ENCODE measurements around the gene HDHD3. TPM values are rescaled to one million over a fixed set of nuclear protein-coding genes. Genes with fewer than 3 reads are reported as not detected.
"Not testable (repeated sequence)": the region's sequence is repeated elsewhere in the genome, so short reads cannot be mapped to it uniquely, and the experiment has no call there.

Gene HDHD3
- total RNA-seq, 1 donor from 2014 or later = 8.8 TPM

- H3K36me3 ChIP-seq (ENCODE audit: insufficient read depth, low read length); H3K9me3 Mint-ChIP-seq (ENCODE audit: unreplicated experiment); FAIRE-seq; H2AFZ ChIP-seq (ENCODE audit: low read depth, low read length); H3K4me3 ChIP-seq (ENCODE audit: insufficient read depth, low read depth, low read length); H3K27me3 Mint-ChIP-seq (ENCODE audit: low read depth, unreplicated experiment); H4K20me1 ChIP-seq (ENCODE audit: insufficient read depth, low read length); H3K27ac ChIP-seq (ENCODE audit: low read depth, low read length); H3K4me3 Mint-ChIP-seq (ENCODE audit: unreplicated experiment); H3K9ac ChIP-seq (ENCODE audit: low read length); H3K27me3 ChIP-seq (ENCODE audit: insufficient read depth, low read length); H3K4me1 ChIP-seq (ENCODE audit: insufficient read depth, low read length); H3K9me3 ChIP-seq (ENCODE audit: insufficient read depth, low read depth, low read length); H3K4me1 Mint-ChIP-seq (ENCODE audit: low read depth, unreplicated experiment); H3K4me2 ChIP-seq (ENCODE audit: low read length); H3K36me3 Mint-ChIP-seq (ENCODE audit: low read depth, unreplicated experiment): not testable (repeated sequence)
- TF ChIP-seq CTCF (IDR thresholded peaks at IDR 0.05; ENCODE audit: insufficient read depth, low read depth, low read length) = peak; percentile 85
- H3K79me2 ChIP-seq (ENCODE audit: insufficient read depth, low read length) = peaks cover 28% of the 10 kb centered on the region
- peak overlapping the region; percentile 48 for H3K27ac Mint-ChIP-seq (ENCODE audit: unreplicated experiment)
- peak; percentile 46 for DNase-seq (ENCODE audit: low read depth)
Observed at GRCh38 chr9:113406873-113407511, 30.2 kb upstream of the HDHD3 start.

GRCh38 chr9:113406353-113406752 is 29.6 kb upstream of the HDHD3 start:
- H3K4me1 ChIP-seq (ENCODE audit: insufficient read depth, low read length); H3K36me3 ChIP-seq (ENCODE audit: insufficient read depth, low read length); FAIRE-seq; H3K4me2 ChIP-seq (ENCODE audit: low read length); H3K4me1 Mint-ChIP-seq (ENCODE audit: low read depth, unreplicated experiment); H3K27me3 Mint-ChIP-seq (ENCODE audit: low read depth, unreplicated experiment); H2AFZ ChIP-seq (ENCODE audit: low read depth, low read length); H3K9me3 ChIP-seq (ENCODE audit: insufficient read depth, low read depth, low read length); H3K27me3 ChIP-seq (ENCODE audit: insufficient read depth, low read length); H3K27ac Mint-ChIP-seq (ENCODE audit: unreplicated experiment); H3K27ac ChIP-seq (ENCODE audit: low read depth, low read length); H3K36me3 Mint-ChIP-seq (ENCODE audit: low read depth, unreplicated experiment); H4K20me1 ChIP-seq (ENCODE audit: insufficient read depth, low read length); H3K4me3 ChIP-seq (ENCODE audit: insufficient read depth, low read depth, low read length); H3K4me3 Mint-ChIP-seq (ENCODE audit: unreplicated experiment); DNase-seq (ENCODE audit: low read depth); H3K9me3 Mint-ChIP-seq (ENCODE audit: unreplicated experiment); H3K9ac ChIP-seq (ENCODE audit: low read length): not testable (repeated sequence)
- peaks cover 28% of the 10 kb centered on the region for H3K79me2 ChIP-seq (ENCODE audit: insufficient read depth, low read length)

GRCh38 chr9:113403646-113404045 is 26.9 kb upstream of the HDHD3 start:
- TF ChIP-seq EZH2 (IDR thresholded peaks at IDR 0.05; ENCODE audit: insufficient read depth, low read length) (no peak), CTCF (IDR thresholded peaks at IDR 0.05; ENCODE audit: insufficient read depth, low read depth, low read length) (no peak)
- DNase-seq (ENCODE audit: low read depth) = no peak
- H3K79me2 ChIP-seq (ENCODE audit: insufficient read depth, low read length) = peaks cover 23% of the 10 kb centered on the region
- no peak overlapping the region for H3K4me3 ChIP-seq (ENCODE audit: insufficient read depth, low read depth, low read length)
- H3K27ac ChIP-seq (ENCODE audit: low read depth, low read length) = no peak overlapping the region
- no peak overlapping the region for H2AFZ ChIP-seq (ENCODE audit: low read depth, low read length)
- FAIRE-seq = no peak
- no peak overlapping the region for H3K4me3 Mint-ChIP-seq (ENCODE audit: unreplicated experiment)
- no peaks in the 10 kb centered on the region for H3K36me3 Mint-ChIP-seq (ENCODE audit: low read depth, unreplicated experiment)
- H3K9me3 ChIP-seq (ENCODE audit: insufficient read depth, low read depth, low read length) = no peaks in the 10 kb centered on the region
- H3K27ac Mint-ChIP-seq (ENCODE audit: unreplicated experiment) = no peak overlapping the region
- H3K4me1 ChIP-seq (ENCODE audit: insufficient read depth, low read length) = peaks cover 15% of the 10 kb centered on the region
- H3K36me3 ChIP-seq (ENCODE audit: insufficient read depth, low read length) = peaks cover 9% of the 10 kb centered on the region
- H3K9me3 Mint-ChIP-seq (ENCODE audit: unreplicated experiment) = no peaks in the 10 kb centered on the region
- H3K27me3 ChIP-seq (ENCODE audit: insufficient read depth, low read length) = no peaks in the 10 kb centered on the region
- H3K4me1 Mint-ChIP-seq (ENCODE audit: low read depth, unreplicated experiment) = peaks cover 14% of the 10 kb centered on the region
- no peaks in the 10 kb centered on the region for H3K27me3 Mint-ChIP-seq (ENCODE audit: low read depth, unreplicated experiment)
- H3K9ac ChIP-seq (ENCODE audit: low read length) = no peak overlapping the region
- H3K4me2 ChIP-seq (ENCODE audit: low read length) = no peak overlapping the region
- H4K20me1 ChIP-seq (ENCODE audit: insufficient read depth, low read length) = peaks cover 17% of the 10 kb centered on the region
